HL-60/S4 treated with retinoic acid at 250 ng/mL for 4 days and 3 days (cell line): ENCODE data around the gene CCDC121.
"Not testable (repeated sequence)": the region's sequence is repeated elsewhere in the genome, so short reads cannot be mapped to it uniquely, and the experiment has no call there.

Source experiments
- in situ Hi-C: fragments of 300-500 bp; cut with MboI; formaldehyde crosslinking; loops from 2 replicates; pipeline ENCODE4 v1.7.0; 2022; ENCODE audit warnings: low sequenced_read_pairs

CCDC121 gene

GRCh38 chr2:27638037-27638637, 9.3 kb upstream of the CCDC121 start:
- in situ Hi-C loops, result no loop called here

GRCh38 chr2:27636766-27637165, 8.0 kb upstream of the CCDC121 start:
- in situ Hi-C loops, result no loop called here

- in situ Hi-C loops, result no loop called here
Observed at GRCh38 chr2:27634291-27634690, 5.5 kb upstream of the CCDC121 start.

GRCh38 chr2:27630257-27630656, 1.4 kb upstream of the CCDC121 start:
- in situ Hi-C loops, result not testable (repeated sequence)

GRCh38 chr2:27627963-27628766, 647 bp downstream of the CCDC121 start:
- in situ Hi-C loops, result no loop called here

- in situ Hi-C loops, result not testable (repeated sequence)
Observed at GRCh38 chr2:27626921-27627320, 1.9 kb downstream of the CCDC121 start.

DNA sequence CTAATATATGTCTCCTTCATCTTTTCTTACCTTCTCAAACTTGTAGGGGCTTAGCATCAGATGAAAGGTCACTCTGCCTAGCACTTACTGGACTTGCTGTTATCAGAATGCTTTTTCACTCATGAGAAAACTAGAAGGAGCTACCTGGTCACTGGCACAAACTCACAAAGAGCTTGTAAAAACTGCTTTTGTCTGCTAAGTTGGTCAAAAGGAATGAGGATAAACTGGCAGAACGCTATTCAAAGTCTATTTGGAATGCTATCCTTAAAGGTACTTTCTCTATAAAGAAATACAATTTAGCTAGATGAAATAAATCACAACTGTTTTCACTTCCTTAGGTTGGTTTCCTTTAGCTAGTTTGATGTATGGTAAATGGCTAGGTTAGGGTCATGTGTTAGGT, 2.5 kb downstream of the CCDC121 start:
- in situ Hi-C loops, result not testable (repeated sequence)

DNA sequence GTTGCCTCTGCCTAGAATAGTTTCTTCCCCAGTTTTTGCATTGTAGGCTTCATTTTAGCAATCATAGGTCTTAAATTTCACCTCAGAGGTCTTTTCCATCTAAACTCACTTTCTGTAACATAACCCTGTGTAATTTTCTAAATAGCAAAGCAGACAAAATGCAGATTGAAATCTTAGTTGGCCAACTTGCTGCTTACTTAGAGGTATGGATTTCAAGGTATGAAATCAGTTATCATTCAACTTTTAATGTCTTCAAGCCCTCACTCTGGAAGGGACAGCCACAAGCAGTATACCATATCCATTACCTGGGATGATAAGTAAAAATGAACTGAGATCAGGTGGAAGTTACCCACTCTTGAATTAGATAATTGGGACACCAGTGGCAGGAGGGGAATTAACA, 3.9 kb downstream of the CCDC121 start:
- in situ Hi-C loops, result no loop called here

- in situ Hi-C loops, result no loop called here
Observed at GRCh38 chr2:27622921-27623384, 5.9 kb downstream of the CCDC121 start.

- in situ Hi-C loops, result no loop called here
Observed at GRCh38 chr2:27621524-27621923, 7.3 kb downstream of the CCDC121 start.

DNA sequence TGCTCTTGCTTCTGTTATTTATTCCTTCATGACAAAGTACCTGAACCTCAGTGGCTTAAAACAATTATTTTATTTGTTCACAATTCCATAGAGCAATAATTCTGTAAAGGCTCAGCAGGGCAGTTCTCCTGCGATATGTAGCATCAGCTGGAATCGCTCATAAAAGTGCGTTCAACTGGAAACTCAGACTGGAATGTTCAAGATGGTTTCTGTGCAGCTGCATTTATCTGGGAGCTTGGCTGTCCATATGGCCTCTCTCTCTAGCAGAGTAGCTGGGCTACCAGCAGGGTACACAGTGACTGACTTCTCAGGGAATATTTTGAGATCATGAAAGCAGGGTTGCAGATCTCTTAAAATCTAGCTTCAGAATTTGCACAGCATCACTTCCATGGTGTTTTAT, 13.5 kb downstream of the CCDC121 start:
- in situ Hi-C loops, result no loop called here

DNA sequence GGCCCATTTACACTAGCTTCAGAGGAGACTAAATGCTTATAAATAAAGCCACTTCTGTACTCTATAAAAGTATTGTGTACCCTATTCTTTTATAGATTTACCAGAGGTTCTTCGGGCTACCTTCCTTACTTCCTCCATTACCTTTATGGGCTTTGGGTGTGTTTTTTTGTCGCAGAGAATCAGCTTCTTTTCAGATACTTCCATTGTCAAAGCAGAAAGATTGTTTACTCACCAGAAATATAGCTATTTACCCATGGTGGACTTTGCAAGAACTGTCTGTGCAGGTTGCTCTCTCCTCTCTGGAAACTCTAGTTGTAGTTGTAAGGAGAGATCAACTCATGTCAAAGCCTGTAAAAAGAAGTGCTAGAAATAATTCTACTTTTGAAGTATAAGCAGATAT, 14.8 kb downstream of the CCDC121 start:
- in situ Hi-C loops, result no loop called here

DNA sequence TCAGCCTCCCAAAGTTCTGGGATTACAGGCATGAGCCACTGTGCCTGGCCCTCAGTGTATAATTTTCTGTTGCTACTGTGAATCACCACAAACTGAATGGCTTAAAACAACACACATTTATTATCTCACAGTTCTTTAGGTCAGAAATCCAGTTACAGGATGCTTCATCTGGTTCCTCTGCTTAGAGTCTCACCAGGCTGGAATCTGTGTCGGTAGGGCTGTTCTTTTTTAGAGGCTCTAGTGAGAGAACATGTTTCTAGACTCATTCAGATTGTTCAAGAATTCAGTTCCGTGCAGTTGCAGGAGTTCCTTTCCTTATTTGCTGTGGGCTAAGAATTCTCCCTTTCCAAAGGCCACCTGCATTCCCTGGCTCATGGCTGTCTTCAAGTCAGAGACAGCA, 22.2 kb downstream of the CCDC121 start:
- in situ Hi-C loops, result no loop called here

DNA sequence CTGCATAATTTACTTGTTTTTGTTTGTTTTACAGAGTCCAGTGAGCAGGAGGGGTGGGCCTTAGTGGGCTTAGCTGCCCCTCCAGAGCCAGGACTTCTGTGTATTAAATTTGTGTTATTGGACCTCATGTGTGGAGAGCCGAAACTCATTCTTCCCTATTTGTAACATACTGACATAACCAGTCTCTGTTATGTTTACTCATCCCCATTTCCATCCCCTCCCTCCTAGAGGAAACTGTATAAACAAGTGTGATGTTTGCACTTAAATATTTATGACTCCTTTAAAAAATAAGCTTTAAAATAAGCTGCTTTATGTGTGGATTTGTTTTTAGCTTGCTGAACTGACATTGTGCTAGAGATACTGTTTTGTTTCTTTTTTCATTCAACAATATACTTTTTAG, 32.2 kb downstream of the CCDC121 start:
- in situ Hi-C loops, result no loop called here

DNA sequence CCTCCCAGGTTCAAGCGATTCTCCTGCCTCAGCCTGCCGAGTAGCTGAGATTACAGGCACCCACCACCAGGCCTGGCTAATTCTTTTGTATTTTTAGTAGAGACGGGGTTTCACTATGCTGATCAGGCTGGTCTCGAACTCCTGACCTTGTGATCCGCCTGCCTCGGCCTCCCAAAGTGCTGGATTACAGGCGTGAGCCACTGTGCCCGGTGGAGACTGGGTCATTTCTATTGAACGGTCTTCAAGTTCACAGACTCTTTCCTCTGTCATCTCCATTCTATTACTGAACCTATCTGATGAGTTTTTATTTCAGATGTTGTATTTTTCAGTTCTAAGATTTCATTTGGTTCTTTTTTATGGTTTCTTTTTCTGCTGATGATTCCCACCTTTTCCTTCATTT, 33.4 kb downstream of the CCDC121 start:
- in situ Hi-C loops, result not testable (repeated sequence)

DNA sequence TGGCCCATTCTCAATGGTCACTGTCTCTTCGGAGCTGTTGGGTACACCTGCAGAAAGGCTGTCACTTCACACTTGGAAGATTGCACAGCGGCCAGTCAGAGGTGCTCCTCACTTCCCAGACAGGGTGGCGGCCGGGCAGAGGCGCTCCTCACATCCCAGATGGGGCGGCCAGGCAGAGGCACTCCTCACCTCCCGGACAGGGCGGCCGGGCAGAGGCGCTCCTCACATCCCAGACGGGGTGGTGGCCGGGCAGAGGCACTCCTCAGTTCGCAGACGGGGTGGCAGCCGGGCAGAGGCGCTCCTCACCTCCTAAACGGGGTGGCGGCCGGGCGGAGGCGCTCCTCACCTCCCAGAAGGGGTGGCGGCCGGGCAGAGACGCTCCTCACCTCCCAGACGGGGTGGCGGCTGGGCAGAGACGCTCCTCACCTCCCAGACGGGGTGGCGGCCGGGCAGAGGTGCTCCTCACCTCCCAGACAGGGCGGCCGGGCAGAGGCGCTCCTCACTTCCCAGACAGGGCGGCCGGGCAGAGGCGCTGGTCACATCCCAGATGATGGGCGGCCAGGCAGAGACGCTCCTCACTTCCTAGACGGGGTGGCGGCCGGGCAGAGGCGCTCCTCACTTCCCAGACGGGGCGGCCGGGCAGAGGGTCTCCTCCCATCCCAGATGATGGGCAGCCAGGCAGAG, 34.6 kb downstream of the CCDC121 start:
- in situ Hi-C loops, result not testable (repeated sequence)

DNA sequence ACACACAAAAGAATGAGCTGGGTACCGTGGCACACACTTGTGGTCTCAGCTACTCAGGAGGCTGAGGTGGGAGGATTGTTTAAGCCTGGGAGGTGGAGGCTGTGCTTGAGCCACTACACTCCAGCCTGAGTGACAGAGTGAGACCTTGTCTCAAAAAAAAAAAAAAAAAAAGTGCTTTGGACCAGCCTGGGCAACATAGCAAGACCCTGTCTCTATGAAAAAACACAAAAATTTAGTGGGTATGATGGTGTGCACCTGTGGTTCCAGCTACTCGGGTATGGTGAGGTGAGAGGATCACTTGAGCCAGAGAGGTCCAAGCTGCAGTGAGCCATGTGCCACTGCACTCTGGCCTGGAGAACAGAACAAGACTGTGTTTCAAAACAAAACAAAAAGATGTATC, 35.6 kb downstream of the CCDC121 start:
- in situ Hi-C loops, result no loop called here

GRCh38 chr2:27591745-27592144, 37.1 kb downstream of the CCDC121 start:
- in situ Hi-C loops, result no loop called here

DNA sequence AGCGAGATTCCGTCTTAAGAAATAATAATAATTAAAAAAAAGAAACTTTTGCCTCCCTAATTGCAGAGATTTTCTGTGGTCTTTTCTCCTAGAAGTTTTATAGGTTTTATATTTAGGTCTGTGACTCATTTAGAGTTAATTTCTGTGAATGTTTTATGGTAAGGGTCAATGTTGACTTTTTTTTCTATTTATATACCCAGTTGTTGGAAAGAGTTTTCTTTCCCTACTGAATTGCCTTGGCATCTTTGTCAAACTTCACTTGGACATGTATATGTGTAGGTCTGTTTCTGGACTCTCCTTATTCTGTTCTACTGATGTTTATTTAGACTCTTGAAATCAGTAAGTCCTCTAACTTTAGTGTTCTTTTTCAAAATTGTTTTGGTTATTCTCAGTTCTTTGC, 40.5 kb downstream of the CCDC121 start:
- in situ Hi-C loops, result no loop called here

DNA sequence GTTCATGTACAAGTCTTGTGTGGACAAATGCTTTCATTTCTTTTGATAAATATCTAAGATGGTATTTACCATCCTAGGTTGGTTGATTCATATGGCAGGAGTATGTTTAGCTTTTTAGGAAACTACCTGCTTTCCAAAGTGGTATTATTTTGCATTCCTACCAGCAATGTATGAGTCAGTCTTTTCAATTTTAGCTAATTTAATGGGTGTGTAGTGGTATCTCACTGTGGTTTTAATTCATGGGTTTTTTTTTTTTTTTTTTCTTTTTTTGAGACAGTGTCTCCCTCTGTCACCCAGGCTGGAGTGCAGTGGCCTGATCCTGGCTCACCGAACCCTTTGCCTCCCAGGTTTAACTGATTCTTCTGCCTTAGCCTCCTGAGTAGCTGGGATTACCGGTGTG, 41.8 kb downstream of the CCDC121 start:
- in situ Hi-C loops, result no loop called here

DNA sequence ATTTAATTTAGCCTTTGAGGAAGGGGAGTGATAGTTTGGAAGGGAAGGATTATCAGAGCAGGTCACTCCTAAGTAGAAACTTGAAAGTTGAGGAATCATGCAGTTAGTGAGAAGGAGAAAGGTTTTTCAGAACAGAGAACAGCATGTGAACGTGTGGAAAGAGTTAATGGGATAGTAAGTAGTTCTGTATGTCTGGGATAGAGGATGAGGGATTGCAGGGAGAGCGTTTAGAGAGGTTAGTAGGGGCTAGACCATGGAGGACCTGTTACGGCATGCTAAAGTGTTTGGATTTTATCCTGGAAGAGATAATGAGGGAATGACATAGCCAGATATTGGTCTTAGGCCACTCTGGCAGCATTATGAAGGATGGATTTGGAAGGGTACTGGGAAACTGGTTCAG, 44.2 kb downstream of the CCDC121 start:
- in situ Hi-C loops, result no loop called here

- in situ Hi-C loops, result no loop called here
Observed at GRCh38 chr2:27583390-27583915, 45.4 kb downstream of the CCDC121 start.
